Prostate gland (tissue), 2 donors: Measurements from ENCODE around the gene EIF2S2. TPM values are rescaled to one million over a fixed set of nuclear protein-coding genes. Genes with fewer than 3 reads are reported as not detected.
A peak's percentile ranks its signal among the peaks of the same experiment; 100 is the strongest.

Source experiments
- DNase-seq: peaks from one replicate; pipeline ENCODE4 v3.0.0-alpha.2; 2019; ENCODE audit warnings: low spot score
- H3K27ac ChIP-seq, 2 donors: fragments of 200-600 bp; sonication (generic); 2 replicates each; pipeline ENCODE4 v1.5.1; 2017 to 2019
- H3K27me3 ChIP-seq: fragments of 200-600 bp; sonication (generic); replicated peaks from 2 replicates; pipeline ENCODE4 v1.5.1; 2019; ENCODE audit not compliant: insufficient read depth
- H3K36me3 ChIP-seq, 2 donors: fragments of 200-600 bp; sonication (generic); 1 replicate in 1 of 2; 2 replicates in 1 of 2; pipeline versions ENCODE4 v1.5.1 to v1.8.1; 2017 to 2019
- H3K4me1 ChIP-seq: fragments of 200-600 bp; sonication (generic); replicated peaks from 2 replicates; pipeline ENCODE4 v1.5.1; 2019
- H3K4me3 ChIP-seq, 2 donors: fragments of 200-600 bp; sonication (generic); 2 replicates each; pipeline ENCODE4 v1.5.1; 2017 to 2019
- H3K9me3 ChIP-seq: fragments of 200-600 bp; sonication (generic); 2 replicates; pipeline ENCODE4 v1.5.1; 2017
- CTCF ChIP-seq, 4 experiments: fragments of 200-600 bp in 2 of 4; fragments of 450-650 bp in 2 of 4; sonication (generic) in 2 of 4; IDR thresholded peaks; 1 replicate in 3 of 4; 2 replicates in 1 of 4; pipeline ENCODE4 v1.5.1; 2016 to 2019; ENCODE audit warnings: antibody characterized with exemption in 4 of 4, mild to moderate bottlenecking in 2 of 4, moderate library complexity in 2 of 4
- POLR2A ChIP-seq: fragments of 450-650 bp; IDR thresholded peaks from one replicate; pipeline ENCODE4 v1.6.1; 2016; ENCODE audit warnings: antibody characterized with exemption, mild to moderate bottlenecking
- POLR2AphosphoS5 ChIP-seq: sonication (generic); formaldehyde crosslinking; IDR thresholded peaks from one replicate; pipeline ENCODE4 v1.6.1; 2017; ENCODE audit warnings: antibody characterized with exemption
- WGBS: methylation state at CpG from one replicate; pipeline ENCODE4 v1.1.5; 2018; 5-methylcytosine and 5-hydroxymethylcytosine counted together
- intact Hi-C: fragments of 100-400 bp; cut with DNase I; formaldehyde crosslinking; loops from one replicate; pipeline ENCODE4 v1.14.2; 2022
- total RNA-seq, 2 donors: library from RNA; depleted of rRNA; stranded (reverse); fragments of >200 nt; gene quantifications; one replicate each; pipeline ENCODE4 v1.1.0, GENCODE V29; 2016

The EIF2S2 gene
- total RNA-seq, 2 donors from 2014 or later = 32.7 to 41.0 TPM

- no peak for DNase-seq
- WGBS = 87% methylated on average over 15 of the region's 15 CpGs
- Histone ChIP-seq H3K4me3 (no peak overlapping the region), H3K4me1 (peaks cover 4% of the 10 kb centered on the region), H3K9me3 (no peaks in the 10 kb centered on the region), H3K27ac (no peak overlapping the region), H3K36me3 (no peaks in the 10 kb centered on the region), H3K27me3 (no peaks in the 10 kb centered on the region)
- intact Hi-C loops = no loop called here
- no peak for TF ChIP-seq POLR2A
- TF ChIP-seq POLR2AphosphoS5 = no peak
- no peak for TF ChIP-seq CTCF (IDR thresholded peaks at IDR 0.05)
Observed at GRCh38 chr20:34088305-34089174, 23.5 kb downstream of the EIF2S2 start.

GRCh38 chr20:34085544-34086040 is 26.5 kb downstream of the EIF2S2 start:
- Histone ChIP-seq H3K36me3 (no peaks in the 10 kb centered on the region), H3K27me3 (no peaks in the 10 kb centered on the region), H3K4me1 (peaks cover 4% of the 10 kb centered on the region), H3K4me3 (no peak overlapping the region), H3K9me3 (no peaks in the 10 kb centered on the region), H3K27ac (no peak overlapping the region)
- WGBS = 76% methylated on average over 5 of the region's 5 CpGs
- TF ChIP-seq CTCF (IDR thresholded peaks at IDR 0.05) (no peak), POLR2A (no peak), POLR2AphosphoS5 (no peak)
- intact Hi-C loops = no loop called here
- no peak for DNase-seq

- Histone ChIP-seq H3K4me1 (no peaks in the 10 kb centered on the region), H3K27me3 (no peaks in the 10 kb centered on the region), H3K27ac (no peak overlapping the region), H3K9me3 (no peaks in the 10 kb centered on the region), H3K4me3 (no peak overlapping the region), H3K36me3 (no peaks in the 10 kb centered on the region)
- intact Hi-C loops = no loop called here
- WGBS = 81% methylated on average over 9 of the region's 9 CpGs
- no peak for DNase-seq
- TF ChIP-seq POLR2AphosphoS5 (no peak), CTCF (IDR thresholded peaks at IDR 0.05) (no peak), POLR2A (no peak)
Observed at GRCh38 chr20:34084227-34084923, 27.7 kb downstream of the EIF2S2 start.

- 95% methylated on average over 2 of the region's 2 CpGs for WGBS
- H3K9me3 ChIP-seq = no peaks in the 10 kb centered on the region
Observed at GRCh38 chr20:34083781-34084180, 28.3 kb downstream of the EIF2S2 start.

More at GRCh38 chr20:34083781-34084180, 28.3 kb downstream of the EIF2S2 start:
- intact Hi-C loops = no loop called here
- DNase-seq = no peak
- peak overlapping the region in 1 of 2 donors; percentile 10 for H3K27ac ChIP-seq
- no peaks in the 10 kb centered on the region for H3K27me3 ChIP-seq
- H3K4me3 ChIP-seq = no peak overlapping the region
- H3K4me1 ChIP-seq = no peaks in the 10 kb centered on the region
- no peaks in the 10 kb centered on the region for H3K36me3 ChIP-seq
- TF ChIP-seq POLR2A (no peak), POLR2AphosphoS5 (no peak), CTCF (IDR thresholded peaks at IDR 0.05) (no peak)
